Activated CD4-positive, alpha-beta T cell treated with anti-CD3 and anti-CD28 coated beads, Interleukin-10, Interleukin-2, amounts not matched to agents 100 ng/mL and 50 ng/mL, durations not matched to agents 16 hours and 8 hours (primary cell): ENCODE data around the gene RGS19.
A peak's percentile ranks its signal among the peaks of the same experiment; 100 is the strongest.
"Not testable (repeated sequence)": the region's sequence is repeated elsewhere in the genome, so short reads cannot be mapped to it uniquely, and the experiment has no call there.

Experiments
- DNase-seq: peaks from one replicate; pipeline ENCODE4 v3.0.0-alpha.2; 2020

RGS19 gene

DNA sequence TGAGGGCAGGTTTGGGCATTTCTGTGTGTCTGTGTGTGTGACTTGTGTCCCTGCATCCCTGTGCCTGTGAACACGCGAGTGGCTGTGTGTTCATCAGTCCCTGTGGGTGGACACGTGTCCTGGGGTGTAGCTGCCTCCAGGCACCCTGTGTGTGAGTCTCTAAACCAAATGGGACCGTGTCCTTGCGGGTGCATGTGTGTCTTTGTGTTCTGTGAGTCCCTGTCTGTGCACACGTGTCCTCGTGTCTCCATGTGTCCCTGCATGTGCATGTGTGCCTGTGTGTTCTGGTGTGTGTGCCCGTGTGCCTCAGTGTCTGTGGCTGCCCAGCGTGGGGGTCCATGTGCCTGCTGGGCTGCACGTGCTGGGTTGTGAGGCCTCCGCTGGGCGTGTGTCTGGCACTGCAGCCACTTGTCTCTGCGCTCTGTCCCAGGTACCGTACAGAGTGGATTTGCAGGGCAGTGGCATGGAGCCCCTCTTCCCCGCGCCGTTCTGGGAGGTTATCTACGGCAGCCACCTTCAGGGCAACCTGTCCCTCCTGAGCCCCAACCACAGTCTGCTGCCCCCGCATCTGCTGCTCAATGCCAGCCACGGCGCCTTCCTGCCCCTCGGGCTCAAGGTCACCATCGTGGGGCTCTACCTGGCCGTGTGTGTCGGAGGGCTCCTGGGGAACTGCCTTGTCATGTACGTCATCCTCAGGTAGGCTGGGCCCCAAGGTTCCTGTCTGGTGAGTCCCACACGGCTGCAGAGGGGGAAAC lies 13.1 kb upstream of the RGS19 start:
- no peak for DNase-seq

DNA sequence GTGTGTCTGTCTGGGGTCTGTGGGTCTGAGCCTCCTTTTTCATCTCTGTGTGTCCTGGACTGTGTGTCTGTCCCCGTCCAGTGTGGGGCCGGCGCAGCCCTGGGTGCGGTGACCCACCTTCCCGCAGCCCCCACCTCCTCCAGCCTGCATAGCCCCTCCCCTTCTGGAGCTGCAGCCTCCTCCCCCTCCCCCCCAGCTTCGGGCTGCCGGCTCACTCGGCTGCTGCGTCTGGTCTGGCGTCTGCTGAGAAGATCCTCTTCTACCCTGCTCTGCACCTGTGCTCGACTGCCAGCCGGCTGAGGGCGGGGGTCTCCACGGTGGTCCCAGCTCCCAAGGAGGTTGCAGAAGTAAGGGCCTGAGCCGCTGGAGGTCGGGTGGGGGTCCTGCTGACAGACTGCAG lies 12.5 kb upstream of the RGS19 start:
- no peak for DNase-seq

DNA sequence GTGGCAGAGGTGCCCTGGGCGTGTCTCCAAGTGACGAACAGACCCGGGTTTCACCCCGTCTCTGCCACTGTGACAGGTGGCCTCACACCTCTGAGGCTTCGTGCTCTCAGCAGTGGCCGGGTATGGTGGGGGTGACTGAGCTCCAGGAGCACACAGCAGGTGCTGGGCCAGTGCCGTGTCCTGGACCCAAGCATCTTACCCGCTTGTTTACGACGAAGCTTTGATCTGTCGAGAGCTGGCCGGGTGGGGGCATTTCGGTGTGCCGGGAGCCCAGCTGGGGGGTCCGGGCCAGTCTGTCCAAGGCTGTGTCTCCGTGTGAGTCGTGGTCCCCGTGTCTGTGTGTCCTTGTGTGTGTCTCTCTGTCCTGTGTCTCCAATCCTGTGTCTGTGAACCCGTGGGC lies 12.0 kb upstream of the RGS19 start:
- no peak for DNase-seq

DNA sequence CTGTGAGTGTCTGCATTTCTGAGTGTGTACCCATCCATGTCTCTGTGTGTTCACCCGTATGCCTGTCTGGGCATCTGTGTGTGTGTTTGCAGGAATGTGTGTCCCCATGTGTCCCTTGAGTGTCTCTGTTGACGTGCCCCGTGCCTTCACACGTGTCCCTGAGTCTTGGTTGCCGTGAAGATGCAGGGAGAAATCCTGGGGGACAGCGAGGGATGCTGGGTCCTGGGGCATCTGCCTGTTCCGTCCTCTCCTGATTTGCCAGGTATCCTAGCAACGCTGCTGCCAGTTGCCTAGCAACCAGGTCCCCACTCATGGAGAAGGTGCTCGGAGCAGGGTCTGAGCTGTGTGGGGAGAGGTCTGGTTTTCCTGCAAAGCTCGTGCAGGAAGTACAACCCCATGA lies 10.8 kb upstream of the RGS19 start:
- DNase-seq, result no peak

DNA sequence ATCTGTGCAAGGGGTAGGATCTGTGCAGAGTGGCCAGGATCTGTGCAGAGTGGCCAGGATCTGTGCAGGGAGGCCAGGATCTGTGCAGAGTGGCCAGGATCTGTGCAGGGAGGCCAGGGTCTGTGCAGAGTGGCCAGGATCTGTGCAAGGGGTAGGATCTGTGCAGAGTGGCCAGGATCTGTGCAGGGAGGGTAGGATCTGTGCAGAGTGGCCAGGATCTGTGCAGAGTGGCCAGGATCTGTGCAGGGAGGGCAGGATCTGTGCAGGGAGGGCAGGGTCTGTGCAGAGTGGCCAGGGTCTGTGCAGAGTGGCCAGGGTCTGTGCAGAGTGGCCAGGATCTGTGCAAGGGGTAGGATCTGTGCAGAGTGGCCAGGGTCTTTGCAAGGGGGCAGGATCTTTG lies 9.3 kb upstream of the RGS19 start:
- DNase-seq, result not testable (repeated sequence)

DNA sequence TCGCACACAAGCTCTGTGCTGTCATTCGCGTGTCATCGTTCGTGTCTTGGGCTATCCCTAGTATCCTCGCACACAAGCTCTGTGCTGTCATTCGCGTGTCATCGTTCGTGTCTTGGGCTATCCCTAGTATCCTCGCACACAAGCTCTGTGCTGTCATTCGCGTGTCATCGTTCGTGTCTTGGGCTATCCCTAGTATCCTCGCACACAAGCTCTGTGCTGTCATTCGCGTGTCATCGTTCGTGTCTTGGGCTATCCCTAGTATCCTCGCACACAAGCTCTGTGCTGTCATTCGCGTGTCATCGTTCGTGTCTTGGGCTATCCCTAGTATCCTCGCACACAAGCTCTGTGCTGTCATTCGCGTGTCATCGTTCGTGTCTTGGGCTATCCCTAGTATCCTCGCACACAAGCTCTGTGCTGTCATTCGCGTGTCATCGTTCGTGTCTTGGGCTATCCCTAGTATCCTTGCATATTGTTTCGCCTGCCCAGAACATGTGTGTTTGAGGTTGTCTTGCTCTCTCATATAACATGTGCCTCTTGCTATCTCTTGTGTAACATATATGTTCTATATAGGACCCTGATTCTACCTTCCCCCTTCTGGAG lies 8.0 kb upstream of the RGS19 start:
- not testable (repeated sequence) for DNase-seq

DNA sequence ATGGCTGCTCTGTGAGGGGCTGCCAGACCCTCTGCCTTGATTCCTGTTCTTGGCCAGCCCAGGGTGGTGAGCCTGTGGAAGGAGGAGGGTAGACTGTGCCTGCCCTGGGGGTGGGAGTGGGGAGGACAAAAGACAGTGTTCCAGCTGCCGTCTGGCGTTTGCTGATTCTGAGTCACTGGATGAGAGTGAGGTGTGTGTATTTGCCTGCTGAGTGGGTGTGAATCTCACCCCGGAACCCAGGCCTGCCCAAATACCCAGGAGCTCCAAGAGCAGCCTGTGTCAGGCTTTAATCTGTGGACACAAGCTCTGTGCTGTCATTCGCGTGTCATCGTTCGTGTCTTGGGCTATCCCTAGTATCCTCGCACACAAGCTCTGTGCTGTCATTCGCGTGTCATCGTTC lies 7.5 kb upstream of the RGS19 start:
- no peak for DNase-seq

DNA sequence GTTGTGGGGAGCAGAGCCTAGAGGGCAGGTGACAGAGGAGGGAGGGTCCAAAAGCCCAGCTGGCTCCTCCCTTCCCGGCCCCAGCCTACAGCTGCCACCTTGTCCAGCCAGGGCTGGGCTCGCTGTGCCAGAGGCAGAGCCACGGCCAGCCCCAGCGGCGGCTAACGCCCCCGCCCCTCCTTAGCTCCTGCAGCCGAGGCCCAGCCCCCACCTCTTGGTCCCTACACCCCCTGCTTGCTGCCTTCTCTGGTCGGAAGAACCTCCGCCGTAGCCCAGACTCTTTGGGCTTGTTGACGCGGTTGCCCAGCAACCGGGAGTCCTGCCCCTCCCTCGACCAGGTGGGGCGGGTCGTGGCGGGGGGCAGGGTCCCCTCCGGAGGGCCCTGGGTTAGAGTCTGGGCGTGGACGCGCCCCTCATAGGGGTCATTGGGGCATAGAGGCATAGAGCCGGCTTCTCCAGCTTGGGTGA lies 5.4 kb upstream of the RGS19 start:
- DNase-seq, result no peak

DNA sequence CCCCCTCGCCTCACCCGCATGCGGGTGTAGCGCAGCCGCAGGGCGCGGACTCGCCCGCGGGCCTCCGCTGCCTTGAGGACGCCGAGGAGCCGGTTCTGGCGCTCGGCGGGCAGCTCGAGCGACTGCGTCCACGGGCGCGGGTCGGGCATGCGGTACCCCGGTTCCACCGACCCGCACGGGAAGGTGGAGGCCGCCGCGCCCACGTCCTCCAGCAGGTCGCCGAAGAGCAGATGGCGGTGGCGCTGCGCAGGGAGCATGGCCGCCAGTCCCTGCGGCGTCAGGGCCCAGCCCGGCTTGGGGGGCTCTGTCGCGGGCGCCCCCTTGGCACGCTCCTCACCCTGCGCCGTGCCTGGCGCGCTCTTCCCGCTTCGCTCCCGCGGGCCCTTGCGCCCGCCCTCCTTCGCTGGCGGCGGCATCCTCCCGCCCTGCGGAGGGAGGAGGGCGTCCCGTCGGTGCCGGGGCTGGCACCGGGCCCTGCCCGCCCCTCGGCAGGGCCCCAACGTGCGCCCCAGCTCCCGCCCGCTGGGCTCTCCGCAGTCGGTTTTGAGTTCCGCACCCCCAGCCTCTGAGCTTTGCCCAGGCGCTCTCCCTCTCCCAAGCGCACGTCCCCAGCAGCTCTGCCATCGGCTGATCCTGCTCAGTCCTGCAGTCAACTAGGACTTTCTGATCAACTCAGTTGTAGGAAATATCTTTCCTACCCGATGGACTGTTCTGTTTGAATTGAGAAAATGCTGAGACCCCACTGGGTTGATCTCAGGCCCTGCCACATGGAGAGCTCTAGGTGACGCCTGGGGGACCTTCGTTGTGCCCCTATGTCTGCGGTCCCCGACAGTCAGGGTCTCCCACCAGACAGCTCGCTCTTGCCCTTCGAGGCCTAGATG lies 4.7 kb upstream of the RGS19 start, which contains the start of gene LKAAEAR1:
LKAAEAR1 (minus strand) TSS at position 595 of the 881 bp plus-strand sequence; CDS start at position 416, 179 bp downstream.
- DNase-seq, result no peak

DNA sequence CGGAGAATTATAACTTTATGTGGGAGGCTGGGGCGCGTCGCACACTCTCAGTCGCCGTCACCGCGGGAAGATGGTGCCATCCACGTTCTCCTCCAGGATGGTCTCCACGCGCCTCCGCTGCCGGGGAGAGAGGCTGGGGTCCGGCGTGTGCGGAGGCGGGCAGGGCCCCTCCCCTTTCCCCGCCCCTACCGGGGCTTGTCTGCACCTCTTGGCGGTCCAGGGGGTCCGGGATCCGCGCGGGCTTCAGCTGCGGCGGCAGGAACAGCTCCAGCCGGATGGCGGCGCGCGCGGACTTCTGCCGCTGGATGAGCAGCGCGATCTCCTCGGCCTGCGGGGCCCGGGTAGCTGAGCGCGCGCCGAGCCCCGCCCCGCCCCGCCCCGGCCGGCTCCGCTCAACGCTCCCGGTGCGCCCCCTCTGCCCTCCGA lies 4.1 kb upstream of the RGS19 start:
- peak; percentile 80 for DNase-seq

DNA sequence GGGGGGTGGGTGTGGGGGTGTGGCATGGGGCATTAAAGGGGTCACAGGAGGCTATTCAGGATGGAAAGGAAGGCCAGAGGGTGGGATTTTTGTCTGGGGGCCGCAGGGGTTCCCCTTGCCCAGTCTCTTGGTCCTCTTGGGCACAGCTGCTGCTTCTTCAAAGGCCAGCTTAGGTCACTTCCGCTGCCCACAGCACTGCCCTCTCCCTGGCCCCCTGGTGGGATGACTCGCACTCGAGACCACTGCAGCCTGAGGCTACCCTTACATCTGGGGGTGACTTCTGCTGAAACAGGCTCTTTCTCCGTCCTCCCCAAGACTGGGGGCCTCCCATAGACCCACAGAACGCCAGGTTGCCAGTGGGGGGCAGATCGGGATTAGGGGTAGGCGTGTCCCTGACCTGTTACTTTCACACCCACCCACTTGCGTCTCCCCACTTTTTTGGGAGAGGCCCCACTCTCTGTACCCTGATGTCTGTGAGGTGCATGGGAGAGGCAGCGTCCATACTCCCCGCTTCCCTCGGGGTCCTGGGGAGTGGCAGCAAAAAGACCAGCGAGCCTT lies 3.6 kb upstream of the RGS19 start:
- no peak for DNase-seq

DNA sequence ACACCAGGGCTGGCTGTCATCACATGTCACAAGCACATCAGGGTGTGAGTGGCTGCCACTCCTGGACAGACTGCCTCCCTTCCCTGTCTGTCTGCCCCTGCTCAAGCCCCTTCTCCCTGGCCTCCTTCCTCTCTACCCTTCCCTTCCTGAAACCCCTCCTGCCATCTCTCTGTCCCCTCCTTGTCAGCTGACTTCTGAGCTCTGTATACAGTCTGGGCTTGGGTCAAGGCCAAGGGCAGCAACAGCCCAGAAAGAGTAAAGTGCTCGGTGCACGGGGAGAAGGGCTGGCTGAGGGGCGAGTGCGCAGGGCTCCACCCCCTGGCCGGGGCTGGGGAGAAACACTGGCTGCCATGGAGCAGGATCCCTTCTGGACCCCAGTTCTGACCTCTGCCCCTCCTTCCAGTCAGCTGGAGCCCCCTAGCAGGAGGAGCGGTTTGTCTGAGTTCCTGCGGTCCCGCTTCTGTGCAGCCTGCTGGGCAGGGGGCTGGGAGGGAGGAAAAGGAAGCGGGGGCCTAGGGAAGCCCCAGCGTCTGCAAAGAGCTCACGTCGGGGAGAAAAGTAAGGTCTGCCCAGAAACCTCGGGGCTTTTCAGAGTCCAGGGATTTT lies 2.9 kb upstream of the RGS19 start:
- DNase-seq, result no peak

DNA sequence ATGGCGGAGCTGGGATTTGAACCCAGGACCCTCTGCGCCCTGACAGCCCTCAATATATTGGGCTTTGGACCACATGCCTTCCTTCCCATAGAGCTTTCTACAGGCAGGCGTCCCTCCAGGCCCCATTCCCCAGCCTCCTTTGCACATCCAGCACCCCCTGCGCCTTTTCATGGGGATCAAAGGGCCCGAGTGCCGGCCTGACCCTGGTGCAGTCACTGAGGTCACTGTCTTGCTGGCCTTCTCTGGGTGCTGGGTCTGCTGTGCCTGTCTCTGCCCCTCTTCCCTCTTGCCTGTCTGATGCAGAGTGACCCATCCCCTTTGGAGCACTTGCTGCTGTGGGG lies 2.3 kb upstream of the RGS19 start:
- no peak for DNase-seq

DNA sequence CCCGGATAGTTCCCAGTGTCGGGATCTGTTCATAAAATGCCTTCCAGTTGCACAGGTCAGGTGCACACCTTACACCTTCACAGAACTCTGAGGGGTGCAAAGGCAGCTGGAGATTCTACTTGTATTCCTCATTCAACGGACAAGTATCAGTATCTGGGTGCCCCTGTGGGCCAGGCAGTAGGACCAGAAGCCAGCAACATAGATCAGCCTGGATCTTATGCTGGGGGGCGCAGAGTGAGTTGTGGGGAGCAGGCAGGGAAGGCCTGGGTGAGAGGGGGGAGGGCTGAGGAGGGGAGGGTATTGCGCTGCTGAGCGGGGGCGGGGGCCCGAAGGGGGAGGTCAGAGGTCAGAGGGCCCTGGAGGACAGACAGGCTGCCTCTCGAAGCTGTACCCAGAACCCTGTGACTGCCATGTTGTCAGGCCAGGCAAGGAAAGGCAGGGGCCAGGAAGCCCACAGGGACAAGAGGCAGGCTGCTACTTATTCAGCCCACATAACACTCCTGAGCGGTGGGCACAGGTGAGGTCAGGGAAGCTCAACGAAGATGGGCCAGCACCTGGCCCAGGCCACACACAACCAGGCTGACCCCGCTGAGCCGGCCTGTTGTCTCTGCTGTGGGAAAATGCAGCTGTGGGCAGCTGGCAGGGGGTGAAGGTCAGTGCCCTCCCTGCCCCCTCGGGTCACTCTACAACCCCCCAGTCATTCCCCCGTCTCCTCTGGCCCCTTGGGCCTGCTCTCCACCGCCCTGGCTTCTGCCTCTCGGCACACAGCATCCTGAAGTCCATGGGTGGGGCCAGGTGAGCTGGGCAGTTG lies 1.7 kb upstream of the RGS19 start:
- DNase-seq, result no peak

DNA sequence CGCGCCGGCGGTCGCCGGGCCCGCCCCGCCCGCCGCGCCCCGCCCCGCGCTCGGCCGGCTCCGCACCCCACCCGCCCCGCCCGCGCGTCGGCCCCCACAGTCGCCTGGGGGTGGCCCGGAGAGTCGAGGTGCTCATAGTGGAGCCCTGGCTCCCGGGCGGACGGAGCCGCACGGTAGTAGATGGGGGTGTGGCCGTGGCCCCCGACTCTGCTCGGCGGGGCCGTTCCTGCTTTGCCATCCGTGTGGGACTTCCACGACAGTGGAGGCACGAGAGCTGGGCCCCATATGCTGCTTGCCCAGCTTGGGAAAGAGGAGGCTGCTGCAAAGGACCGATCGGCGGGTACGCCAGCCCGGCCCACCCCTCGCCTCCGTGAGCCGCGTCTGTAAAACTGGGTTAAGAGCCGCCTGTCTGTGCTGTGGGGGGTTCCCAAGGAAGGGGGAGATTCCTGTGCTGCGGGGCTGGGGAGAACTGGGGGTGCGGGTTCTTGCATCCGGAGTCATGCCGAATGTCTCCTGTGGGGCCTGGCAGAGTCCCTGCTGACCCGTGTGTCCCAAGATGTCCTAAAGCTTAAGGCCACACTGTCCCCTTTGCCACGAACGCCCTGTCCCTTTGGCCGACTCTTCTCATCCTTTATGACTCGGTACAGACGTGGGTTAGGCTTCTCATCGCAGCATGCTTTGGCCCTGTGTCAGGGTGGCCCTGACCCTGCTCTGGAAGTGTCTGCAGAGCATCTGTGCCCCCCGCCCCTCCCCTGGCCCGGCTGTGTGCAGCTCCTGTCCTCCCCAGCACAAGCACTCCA lies 895 bp upstream of the RGS19 start, which contains the start of gene OPRL1:
OPRL1 (plus strand) TSS at position 70 of the 800 bp plus-strand sequence. CDS start 12,639 bp downstream, outside the sequence.
- DNase-seq, result no peak

DNA sequence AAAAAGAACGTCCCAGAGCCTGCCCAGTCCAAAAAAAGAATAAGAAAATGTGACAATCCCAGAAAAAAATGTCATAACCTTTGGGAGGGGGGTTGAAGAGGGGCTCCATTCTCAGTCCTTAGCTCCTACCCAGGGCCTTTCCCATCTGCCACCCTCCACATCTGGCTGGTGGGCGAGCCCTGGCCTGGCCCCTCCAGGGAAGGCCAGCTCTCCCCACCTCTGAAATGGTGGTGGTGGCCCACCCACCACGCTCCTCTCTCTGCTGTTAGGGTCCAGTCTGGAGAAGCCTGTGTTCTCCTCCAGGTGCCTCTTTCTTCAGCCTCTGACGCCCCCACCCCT lies 415 bp downstream of the RGS19 start:
- DNase-seq, result no peak

DNA sequence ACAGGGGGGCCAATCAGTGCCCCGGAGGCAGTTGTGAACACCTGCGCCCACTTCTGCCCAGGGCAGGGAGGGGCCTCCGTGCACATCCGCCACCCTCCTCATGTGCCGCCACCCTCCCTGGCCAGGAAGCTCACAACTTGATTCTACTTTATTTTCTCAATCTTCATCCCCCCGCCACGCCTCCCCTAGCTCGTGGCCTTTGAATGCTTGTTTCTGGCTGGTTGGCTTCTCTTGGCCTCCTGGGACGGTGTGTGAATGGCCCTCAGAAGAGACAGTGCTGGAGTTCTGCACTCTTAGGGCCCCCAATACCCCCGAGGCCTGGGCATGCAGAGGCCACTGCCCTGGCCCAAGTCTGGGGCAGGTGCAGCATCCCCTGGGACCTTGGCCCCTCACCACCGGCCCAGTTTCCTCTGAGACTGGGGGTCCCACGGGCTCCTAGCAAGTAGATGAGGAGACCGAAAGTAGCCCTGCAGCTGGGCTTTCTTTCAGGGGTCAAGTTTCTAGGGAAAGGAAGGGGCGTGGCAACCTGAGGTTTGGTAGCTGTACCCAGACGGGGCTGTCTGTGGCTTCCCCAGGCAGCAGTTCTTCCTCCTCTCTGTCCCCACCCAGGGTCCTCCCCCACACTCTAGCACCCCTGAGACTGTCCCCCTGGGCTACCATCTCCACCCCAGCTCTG lies 1.3 kb downstream of the RGS19 start:
- peak; percentile 78 for DNase-seq

DNA sequence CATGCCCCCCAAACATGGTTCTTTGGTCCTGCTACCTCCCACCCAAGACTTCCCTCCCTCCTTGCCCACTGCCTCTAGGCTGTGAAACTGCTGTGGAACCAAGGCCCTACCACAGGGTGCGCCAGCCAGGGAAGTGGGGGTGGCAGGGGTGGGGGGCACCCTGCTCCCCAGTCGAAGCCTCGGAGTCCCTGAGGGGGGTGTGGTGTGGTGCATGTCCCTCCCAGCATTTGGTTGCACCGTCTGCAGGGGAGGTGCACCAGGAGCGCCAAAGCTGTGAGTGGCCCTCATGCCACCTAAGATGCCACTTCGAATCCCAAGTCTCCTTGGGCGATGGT lies 1.8 kb downstream of the RGS19 start:
- DNase-seq, result no peak

DNA sequence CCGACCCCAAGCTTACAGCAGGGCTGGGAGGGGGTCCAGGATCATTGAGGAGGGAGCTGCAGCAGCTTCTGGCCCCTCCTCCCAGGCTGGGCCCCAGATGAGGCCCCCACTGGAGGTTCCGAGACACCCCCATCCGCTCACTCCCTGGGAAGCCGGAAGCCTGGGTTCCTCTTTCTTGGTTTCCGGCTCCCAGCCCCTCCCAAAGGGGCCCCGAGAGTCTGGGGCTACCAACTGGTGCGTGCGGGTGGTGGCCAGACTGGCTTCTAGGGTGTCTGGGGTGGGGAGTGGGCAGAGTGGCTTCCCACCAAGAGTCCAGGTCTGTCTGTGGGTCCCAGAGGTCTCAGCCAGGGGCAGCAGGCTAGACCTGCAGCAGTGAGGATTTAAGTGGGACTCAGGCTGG lies 2.2 kb downstream of the RGS19 start:
- DNase-seq, result peak; percentile 77
